HG03575 (cell line): ENCODE results near the gene VCAN.

ENCODE experiments used
- ATAC-seq: cut with Tn5 transposase; IDR thresholded peaks from one replicate; pipeline ENCODE4 v1.9.1; 2021; ENCODE audit not compliant: unreplicated experiment, insufficient number of reproducible peaks, low FRiP score; ENCODE audit errors: extremely low read depth

The VCAN gene

DNA sequence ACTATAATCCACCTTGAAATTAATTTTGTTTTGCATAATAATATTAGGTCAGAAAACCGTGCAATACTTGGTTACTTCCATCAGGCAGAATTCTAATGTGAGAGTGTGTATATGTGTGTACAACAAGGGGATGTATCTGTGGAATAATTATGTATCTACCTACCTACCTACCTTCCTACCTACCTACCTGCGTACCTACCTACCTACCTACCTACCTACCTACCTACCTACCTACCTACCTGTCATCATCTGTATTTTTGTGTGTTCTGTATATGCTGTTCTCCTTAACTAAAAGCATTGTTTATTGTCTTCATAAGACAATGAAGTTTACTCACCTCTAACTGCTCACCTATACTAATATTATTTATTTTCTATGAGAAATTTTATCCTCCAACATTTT, 52.8 kb downstream of the VCAN start:
- no peak for ATAC-seq

DNA sequence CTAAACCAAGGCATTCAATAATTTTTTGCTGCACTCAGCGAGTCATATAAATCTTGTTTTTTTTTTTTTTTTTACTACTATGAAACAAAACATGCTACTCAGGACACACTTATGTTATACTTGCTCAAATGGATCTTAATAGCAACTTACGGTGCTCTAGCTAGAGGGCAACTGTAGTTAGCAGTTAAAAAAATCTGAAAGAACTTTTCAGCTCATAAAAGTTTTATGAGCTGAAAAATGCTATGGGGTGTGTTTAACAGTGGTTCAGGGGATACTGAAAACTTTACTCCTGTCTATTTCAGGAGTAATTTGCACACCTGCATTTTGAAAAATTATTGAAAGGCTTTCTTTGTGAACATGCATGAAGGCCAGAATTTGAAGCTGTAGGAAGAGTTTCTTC, 53.4 kb downstream of the VCAN start:
- no peak for ATAC-seq

DNA sequence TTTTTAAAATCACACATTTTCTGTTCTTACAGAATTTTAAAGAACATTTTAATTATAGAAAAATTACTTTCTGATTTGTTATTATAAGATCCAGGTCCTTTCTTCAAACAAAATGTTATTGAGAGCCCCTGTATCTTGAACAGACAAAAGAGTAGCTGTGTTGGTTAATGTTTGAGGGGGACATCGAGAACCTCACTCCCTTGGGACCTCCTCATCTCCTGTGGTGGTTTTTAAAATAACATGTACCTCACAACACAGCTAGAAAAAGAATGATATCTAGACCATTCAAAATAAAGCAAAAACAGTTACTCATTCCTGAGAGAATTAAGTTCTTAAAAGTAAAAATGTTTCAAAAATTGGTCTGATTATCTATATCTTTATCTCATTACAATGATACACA, 54.7 kb downstream of the VCAN start:
- ATAC-seq, result no peak

DNA sequence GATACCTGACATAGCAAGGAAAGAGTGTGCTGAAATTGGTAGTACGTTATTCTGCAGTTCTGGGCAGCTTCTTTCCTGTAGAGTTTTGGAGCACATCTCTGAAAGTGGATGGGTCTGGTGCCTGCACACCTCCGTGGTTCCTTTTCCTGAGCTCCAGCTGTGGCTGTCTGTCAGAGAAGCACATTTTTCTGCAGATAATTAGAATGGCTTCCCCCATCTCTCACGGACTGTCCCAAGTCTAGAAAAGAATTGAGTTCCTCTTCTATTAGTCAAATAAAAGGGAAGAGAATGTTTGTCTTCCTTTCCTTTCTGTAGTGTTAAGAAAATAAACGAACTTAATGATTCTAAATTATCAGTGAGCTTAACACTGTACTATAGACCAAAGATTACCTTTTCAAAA, 55.7 kb downstream of the VCAN start:
- no peak for ATAC-seq

DNA sequence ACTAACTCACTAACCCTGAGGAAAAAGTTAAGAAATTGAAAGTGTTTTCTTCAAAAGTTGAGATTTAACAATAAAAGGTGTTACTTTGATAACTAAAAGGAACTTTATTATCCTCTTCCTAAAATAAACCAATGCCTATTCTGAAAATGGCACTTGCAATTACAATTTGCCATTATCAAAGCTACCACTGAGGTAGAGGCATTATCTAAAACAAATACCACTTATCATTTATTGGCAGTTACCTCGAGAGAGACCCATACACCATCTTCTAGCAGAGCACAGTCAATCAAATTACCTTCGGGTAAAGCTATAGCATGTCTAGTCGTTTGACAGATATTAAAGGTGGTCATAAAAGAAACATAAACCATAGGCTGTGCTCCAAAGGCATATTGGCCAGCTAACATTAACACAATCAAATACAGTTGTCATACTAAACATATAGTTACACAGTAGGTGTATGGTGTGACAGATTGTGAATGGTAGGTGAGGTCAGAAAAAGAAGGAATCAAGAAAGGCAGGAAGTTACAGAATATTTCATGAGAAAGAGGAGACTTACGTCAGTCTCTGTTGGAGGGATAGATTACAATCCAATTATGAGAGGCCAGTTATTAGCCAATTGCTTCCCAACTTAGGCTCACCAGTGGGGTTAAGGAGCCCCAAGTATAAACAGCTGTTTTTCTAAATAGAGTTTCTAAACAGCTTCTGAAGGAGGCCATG, 56.3 kb downstream of the VCAN start:
- no peak for ATAC-seq

DNA sequence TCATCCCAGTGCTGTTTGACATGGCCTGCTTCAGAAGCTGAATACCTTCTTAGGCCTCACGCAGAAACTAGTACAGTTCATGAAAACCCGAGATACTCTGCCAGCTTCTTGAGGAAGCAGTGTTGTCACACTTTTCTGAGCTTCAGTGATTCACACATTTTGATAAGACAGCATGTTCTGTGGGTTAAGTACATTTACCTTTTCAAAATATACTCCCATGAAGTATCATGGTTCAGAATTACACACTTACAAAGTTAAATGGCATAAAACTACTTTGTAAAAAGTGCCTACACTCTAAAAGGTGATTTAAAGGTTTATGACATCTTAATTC, 56.9 kb downstream of the VCAN start:
- ATAC-seq, result no peak

DNA sequence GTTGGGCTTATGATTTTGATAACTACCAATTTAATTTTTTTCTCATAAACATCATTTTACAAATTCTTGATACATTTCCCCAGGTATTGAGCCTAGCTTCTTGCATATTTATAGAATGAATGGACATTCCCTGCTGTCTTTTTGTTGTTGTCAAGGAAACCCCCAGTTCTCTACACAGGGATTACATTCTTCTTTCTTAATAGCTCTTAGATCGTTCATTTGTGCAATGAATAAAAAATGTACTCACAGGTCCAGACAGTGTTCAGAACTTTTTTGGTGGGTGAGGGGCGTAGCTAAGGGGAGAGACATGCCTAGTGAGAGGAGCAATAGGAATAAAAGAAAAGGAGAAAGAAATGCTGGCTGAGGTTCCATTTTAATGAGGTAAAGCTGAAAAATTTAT, 58.6 kb downstream of the VCAN start:
- no peak for ATAC-seq

DNA sequence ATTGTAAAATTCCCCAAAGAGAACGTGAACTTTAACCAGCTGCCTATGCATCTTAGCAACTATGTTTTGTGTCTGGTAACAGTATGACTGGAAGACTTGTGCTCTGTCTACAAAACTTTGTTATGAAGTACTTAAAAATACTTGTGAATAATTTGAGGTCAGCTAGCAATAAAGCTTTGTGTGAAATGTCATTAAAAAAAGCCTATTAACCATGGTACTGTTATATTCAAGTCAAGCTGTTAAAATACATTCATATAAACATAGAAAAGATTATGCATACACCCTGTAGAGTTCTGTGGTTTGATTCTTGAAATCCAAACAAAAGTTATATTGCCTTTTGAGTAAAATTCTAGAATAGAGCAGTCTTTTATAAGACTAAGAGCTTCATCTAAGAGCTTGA, 60.1 kb downstream of the VCAN start:
- ATAC-seq, result no peak

DNA sequence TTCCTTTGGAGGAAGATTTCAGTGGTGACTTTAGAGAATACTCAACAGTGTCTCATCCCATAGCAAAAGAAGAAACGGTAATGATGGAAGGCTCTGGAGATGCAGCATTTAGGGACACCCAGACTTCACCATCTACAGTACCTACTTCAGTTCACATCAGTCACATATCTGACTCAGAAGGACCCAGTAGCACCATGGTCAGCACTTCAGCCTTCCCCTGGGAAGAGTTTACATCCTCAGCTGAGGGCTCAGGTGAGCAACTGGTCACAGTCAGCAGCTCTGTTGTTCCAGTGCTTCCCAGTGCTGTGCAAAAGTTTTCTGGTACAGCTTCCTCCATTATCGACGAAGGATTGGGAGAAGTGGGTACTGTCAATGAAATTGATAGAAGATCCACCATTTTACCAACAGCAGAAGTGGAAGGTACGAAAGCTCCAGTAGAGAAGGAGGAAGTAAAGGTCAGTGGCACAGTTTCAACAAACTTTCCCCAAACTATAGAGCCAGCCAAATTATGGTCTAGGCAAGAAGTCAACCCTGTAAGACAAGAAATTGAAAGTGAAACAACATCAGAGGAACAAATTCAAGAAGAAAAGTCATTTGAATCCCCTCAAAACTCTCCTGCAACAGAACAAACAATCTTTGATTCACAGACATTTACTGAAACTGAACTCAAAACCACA, 67.4 kb downstream of the VCAN start:
- ATAC-seq, result peak; percentile 47

DNA sequence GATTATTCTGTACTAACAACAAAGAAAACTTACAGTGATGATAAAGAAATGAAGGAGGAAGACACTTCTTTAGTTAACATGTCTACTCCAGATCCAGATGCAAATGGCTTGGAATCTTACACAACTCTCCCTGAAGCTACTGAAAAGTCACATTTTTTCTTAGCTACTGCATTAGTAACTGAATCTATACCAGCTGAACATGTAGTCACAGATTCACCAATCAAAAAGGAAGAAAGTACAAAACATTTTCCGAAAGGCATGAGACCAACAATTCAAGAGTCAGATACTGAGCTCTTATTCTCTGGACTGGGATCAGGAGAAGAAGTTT, 67.9 kb downstream of the VCAN start:
- ATAC-seq, result no peak

DNA sequence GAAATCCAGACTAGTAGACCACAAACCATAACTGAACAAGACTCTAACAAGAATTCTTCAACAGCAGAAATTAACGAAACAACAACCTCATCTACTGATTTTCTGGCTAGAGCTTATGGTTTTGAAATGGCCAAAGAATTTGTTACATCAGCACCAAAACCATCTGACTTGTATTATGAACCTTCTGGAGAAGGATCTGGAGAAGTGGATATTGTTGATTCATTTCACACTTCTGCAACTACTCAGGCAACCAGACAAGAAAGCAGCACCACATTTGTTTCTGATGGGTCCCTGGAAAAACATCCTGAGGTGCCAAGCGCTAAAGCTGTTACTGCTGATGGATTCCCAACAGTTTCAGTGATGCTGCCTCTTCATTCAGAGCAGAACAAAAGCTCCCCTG, 68.6 kb downstream of the VCAN start:
- no peak for ATAC-seq

DNA sequence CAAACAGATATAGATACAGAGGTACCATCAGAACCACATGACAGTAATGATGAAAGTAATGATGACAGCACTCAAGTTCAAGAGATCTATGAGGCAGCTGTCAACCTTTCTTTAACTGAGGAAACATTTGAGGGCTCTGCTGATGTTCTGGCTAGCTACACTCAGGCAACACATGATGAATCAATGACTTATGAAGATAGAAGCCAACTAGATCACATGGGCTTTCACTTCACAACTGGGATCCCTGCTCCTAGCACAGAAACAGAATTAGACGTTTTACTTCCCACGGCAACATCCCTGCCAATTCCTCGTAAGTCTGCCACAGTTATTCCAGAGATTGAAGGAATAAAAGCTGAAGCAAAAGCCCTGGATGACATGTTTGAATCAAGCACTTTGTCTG, 69.2 kb downstream of the VCAN start:
- no peak for ATAC-seq

DNA sequence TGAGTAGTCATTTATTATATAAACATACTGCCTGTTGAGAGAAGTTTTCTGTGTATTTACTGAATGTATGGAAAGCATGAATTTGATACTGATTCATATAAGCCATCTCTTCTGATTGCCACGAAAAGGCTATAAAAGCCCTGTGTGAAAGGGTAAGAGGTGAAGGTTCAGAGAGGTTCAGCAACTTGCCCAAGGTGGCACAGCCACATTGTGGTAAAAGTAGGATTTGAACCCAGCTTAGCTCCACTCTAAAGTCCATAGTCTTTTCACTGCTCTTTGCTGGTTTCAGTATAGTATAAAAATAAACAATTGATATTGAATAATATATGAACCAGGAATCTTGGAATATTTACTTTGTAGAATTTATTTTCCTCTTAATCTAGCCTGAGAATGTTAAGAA, 71.3 kb downstream of the VCAN start:
- ATAC-seq, result no peak

DNA sequence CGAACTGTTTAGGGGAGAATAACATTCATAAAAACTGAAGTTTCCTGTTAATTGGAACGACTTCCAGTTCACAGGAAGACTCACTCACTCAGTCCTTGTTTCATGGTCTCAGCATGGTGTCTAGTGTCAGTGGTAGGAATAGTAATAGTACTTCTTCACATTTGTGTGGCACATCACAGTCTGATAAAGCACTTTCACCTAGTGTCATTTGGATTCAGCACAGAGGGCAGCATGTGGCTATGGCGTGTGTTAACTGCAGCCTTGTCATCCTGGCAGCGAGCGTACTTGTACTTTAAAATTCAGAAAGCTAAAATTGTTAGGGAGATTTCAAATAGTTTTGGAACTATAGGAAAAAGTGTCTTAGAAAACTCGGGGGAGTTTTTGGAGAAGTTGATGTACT, 72.4 kb downstream of the VCAN start:
- ATAC-seq, result no peak

DNA sequence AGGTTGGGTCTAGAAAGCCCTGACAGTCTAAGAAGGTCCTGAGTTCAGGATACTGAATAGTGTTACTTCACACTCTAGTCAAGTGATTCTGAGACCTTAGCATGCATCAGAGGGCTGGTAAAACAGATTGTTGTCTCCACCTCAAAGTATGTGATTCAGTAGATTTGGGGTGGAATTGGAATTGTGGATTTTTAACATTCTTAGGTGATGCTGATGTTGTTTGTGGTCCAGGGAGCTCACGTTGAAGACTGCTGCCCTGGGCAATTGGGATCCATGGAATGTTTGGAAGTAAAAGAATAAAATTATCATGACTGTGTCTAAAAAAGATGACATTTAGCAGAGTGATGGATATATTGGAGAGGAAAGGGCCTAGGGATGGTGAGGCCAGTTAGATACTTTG, 75.6 kb downstream of the VCAN start:
- ATAC-seq, result no peak

DNA sequence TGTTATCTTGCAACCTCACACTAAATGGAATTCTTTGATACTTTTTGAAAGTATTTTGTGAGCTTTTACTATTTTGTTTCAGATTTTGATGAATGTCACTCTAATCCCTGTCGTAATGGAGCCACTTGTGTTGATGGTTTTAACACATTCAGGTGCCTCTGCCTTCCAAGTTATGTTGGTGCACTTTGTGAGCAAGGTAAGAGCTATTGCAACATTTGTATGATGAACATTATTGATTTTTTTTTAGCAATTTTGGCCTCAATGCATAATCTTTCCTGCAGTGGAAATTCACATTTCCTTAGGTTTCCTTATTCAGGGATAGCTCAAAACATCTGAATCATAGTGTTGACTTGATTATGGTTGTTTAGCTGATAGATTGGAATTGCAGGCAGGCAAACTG, 76.3 kb downstream of the VCAN start:
- no peak for ATAC-seq

DNA sequence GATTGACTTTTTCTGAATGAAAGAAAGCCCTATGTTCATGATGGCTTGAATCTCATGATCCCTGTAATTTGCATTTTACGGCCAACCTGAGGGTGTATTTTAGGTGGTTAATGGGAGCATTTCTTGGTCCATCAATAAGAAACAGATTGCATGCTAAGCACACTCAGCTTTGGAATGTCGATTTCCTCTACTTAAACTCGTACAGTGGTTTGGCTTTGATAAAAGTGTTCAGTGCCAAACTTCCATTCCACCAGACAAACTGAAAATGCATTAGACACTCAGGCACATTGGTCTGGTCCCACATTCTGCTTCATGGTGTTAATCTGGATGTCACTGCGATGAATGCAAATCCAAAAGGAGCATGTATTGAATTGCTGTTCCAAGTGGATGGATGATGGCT, 77.0 kb downstream of the VCAN start:
- no peak for ATAC-seq

DNA sequence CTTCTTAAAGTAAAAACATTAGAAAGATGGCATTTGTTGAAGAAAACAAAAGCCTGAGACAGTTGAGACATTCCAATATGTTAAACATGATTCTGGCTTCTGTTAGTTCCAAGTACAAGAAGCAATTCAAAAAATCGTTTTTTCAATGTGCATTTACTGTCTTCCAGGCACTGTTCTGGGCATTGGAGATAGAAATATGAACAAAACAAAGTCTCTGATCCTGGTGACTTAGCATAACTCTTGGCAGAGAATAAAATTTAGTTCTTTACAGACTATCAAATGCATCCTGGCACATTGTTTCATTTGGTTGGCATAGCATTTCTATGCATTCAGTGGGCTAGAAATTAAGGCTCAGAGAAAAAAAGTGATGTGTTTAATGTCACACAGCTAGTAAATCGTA, 77.5 kb downstream of the VCAN start:
- ATAC-seq, result no peak

DNA sequence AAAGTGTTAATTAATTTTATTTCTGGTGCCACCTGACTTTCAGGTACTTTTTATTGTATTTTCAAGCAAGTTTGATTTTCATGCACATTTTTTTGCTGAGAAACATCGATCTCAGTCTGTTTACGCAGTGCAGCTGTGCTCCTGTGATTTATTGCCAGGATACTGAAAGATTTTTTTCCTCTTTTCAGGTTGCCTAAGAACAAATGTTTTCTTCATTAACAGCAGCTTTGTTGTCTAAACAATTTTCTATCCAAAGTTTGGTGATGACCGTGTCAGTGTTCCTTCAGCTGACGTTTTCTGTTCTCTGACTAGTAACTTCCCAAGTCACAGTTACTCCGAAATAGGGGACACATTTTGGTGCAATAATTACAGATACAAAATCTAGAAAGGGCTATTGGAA, 78.1 kb downstream of the VCAN start:
- ATAC-seq, result no peak

DNA sequence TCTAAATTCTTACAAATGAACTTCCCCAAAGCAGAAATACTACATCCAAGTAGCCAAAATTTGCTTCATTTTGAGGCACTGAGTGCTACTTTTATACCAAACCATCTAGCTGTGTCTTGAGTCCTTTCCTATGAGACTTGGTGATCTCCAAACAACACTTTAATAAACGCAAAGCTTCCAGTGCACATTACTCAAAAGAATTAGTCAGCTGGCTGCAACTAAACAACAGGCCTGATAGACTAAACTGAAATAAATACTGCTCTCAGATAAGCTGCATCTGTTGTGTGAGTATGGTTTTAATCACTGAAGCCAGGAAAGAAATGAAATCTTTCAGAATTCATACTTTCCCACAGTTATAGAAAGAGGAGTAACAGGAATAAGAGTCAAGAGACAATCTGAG, 80.3 kb downstream of the VCAN start:
- no peak for ATAC-seq

DNA sequence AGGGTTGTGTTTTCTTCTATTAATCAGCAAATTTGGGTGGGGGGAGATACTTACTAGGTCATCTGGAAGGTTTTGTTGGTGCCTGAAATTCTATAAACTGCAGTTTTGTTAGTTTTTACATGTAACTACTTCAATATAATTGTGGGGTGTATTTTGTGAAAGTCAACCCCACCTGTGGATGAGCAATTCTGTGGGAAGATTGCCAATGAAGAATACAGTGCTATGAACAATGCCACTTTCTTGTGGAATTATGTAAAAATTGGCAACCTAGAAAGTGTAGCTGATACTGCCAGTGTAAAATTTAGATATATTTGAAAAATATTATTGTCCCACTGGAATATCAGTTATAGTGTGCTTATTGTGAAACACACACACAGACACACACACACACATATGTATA, 80.7 kb downstream of the VCAN start:
- ATAC-seq, result no peak
